A549 treated with Hydrocortisone at 1 μM for 4 hours (cell line): ENCODE data around the gene IRAK4. TPM values are rescaled to one million over a fixed set of nuclear protein-coding genes. Genes with fewer than 3 reads are reported as not detected.

Experiments
- total RNA-seq: library from RNA; stranded (reverse); fragments of 200-300 nt; extraction: Qiagen RNA extraction; gene quantifications from 5 replicates; pipeline ENCODE4 v1.2.3, GENCODE V29; 2022

The IRAK4 gene
- total RNA-seq: 3.7 to 5.1 TPM (median 4.8 TPM) in 5 replicates

DNA sequence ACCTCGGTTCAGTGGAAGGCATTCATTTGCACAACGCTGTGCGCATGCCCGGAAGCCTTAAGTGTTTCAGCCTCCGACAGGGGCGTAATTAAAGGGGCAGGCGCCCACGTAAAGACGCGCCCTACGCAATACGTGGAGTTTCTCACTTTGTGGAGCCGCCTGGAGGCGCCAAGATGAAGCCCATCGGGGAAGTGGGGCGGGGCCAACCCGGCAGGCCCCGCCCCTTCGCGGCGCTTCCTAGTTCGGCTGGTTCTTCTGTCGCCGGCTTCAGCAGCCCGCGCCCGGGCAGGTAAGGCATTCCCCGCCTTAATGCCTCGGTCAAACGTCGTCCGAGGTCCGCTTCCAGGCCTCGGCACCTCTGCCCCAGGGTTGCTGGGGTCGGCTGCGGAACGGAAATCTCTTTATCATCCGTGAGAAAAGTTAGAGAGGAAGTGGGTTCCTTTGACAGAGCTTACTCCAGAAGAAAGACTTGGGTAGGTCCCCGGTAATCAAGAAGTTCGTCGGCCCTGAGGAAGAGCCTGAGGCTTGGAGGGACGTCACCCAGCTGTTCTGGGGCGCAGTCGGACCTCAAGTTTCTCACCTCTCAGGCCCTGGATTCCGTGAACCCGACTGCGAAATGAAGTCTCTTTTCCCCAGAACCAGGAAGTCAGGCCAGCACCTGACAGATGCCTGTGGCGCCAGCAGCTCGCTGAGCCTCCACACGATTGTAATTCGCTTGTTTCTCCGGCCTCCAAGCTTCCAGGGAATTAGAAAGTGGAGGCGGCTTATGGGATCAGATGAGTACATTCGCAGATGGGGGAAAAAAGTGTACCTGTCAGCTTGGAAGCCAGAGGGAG is at the start of gene IRAK4, which contains the start of gene PUS7L:
Gene IRAK4, plus strand, starts transcription at position 224 of the 836 bp plus-strand sequence. CDS start 9,161 bp downstream, outside the sequence.
Gene PUS7L, minus strand, starts transcription at position 63 of the 836 bp plus-strand sequence. CDS start 3,545 bp downstream, outside the sequence.

DNA sequence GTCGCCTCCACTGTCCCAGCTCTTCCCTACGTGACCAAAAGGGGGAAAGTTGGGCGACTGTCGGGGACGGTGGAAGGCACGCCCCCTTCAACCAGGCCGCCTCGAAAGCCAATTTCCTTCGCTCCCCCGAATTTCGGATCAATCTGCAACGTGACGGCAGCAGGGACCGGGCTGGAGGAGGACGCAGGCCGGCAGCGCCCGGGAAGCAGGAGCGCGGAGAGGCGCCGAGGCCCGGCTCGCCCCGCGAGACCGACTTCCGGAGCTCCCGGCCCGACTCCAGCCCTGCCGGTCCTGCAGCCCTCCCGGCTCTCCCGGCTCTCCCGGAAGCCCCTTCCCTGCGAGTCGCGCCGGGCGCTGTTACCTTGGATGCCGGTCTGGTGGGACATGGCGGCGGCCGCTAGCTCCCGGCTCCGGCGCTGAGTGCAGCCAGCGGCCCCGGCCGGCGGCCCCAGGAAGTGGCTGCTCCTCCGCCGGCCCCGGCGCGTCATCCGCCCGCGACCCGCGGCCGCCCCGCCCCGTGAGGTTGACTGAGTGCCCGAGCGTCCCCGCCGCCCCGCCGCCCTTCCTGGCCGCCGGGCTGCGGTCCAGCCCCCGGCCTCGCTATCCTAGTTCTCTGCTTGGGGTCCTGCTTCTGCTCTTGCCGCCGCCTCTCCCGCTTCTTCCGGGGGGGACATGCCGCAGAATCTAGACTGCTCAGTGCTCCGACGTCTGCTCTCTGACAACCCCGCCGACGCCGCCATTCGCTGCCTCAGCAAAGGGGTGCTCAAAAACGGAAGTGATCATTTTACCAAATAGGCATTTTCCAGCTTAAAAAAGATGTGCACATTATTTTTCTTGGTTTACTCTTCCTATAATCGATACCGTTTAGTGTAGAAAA is 47.3 kb downstream of the IRAK4 start, which contains the start of gene TWF1:
Gene TWF1, minus strand, starts transcription at position 458 of the 877 bp plus-strand sequence. Its CDS starts 72 bp downstream, at position 386.

DNA sequence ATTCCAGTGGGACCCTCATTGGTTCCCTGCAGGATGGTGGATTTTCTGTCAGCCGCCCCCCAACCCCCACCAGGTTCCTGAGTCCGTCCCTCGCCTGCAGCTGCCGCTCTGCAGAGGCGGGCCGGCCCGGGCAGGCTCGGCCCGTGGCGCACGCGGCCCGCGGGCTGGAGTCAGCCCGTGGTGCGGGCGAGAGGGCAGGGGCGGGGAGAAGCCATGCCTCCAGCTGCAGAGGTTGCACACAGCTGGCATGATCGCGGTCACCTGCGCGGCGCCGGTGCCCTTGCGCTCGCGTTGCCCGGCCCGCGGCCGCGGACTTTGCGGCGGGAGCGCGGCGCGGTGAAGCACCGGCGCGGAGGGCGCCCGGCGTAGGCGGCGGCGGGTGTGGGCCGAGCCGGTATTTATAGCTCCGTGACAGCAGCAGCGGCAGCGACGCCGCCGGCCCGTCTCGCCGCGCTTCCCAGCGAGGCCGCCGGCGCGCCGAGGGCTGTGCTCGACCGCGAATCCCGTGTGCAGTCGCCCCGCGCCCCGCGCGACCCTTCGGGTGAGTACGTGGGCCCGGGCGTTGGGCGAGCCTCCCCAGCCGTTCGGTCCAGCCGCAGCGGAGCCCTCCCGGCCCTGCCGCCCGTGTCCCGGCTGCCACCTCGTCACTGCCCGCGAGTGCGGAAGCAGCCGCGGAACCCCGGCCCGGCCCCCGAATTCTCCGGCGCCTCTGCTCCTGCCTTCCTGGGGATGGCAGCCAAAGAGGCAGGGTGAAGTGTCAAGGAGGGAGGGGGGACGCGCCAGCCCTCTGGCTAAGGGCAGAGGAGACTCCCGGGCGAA is 77.1 kb downstream of the IRAK4 start, which contains the start of gene TMEM117:
Gene TMEM117, plus strand, starts transcription at position 426 of the 819 bp plus-strand sequence.

Other genes starting within 250 kb of the IRAK4 start
- gene ADAMTS20, start 206.7 kb upstream of the IRAK4 start, total RNA-seq: not detected in 5 replicates
- 3.2 to 7.1 TPM (median 4.4 TPM) in 5 replicates for gene PUS7L, start 161 bp upstream of the IRAK4 start, total RNA-seq
- 62.8 to 88.8 TPM (median 79.7 TPM) in 5 replicates for gene TWF1, start 47.4 kb downstream of the IRAK4 start, total RNA-seq
- gene TMEM117, start 77.1 kb downstream of the IRAK4 start, total RNA-seq: 1.2 to 2.2 TPM (median 1.7 TPM) in 5 replicates